GM21526 (cell line): ENCODE data around the gene VSNL1.

Source experiments
- ATAC-seq: cut with Tn5 transposase; IDR thresholded peaks from one replicate; pipeline ENCODE4 v1.9.1; 2021; ENCODE audit warnings: moderate library complexity; ENCODE audit not compliant: unreplicated experiment, low FRiP score

VSNL1 gene

DNA sequence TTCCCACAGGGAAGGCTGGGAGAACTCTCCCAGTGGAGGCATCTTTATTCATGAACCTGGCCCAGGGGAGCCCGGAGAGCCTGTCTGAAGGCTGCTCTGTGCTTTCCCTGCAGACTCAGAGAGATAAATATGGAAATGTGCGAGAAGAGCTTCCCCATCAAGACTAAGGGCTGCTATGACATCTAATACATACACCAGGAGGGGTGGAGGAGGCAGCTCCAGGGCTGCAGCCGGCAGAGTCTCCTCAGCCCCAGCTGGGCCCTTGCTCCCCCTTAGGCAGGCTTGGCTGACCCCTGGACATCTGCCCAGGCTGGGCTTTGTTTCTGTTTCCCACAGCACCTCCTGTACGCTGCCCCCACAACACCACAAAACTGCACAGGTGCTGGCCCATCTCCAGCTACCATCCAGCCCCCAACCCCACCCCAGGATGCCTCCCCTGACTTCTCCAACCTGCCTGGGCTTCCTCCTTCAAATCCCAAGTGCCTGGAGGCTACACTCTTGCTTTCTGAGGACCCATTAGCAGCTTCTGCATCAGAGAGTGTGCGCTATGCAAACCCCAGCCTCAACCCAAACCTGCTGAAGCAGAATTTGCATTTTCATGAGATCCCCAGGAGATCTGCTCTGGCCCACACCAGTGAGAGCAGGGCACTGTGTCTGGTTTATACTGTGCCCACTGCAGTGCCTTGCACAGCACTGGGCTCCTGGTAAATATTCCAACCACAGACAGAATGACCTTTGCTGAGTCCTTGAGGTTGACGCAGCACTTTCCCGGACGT, 96.8 kb downstream of the VSNL1 start:
- ATAC-seq, result no peak

DNA sequence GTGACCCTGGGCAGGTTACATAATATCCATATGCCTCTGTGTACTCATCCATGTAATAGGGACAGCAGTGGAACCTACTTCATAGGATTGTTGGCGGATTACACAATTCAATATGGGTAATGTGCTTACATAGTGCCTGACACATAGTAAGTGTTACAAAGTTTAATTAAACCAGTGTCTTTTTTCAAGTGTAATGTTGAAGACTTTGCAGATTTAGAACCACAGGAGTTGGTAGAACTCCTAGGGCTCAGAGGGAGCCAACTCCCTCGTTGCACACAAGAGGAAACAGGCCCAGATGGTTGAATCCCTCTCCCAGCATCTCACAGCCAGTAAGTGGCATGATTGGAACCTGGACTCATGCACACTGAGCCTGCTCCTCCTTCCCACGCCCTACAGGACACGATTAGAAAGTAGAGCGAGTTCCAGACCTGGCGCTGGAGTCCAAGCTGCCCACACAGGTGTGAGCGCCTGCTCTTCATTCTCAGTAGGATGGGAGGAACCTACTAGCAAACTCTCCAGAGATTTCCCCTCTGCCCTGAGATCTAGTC, 97.8 kb downstream of the VSNL1 start:
- no peak for ATAC-seq

DNA sequence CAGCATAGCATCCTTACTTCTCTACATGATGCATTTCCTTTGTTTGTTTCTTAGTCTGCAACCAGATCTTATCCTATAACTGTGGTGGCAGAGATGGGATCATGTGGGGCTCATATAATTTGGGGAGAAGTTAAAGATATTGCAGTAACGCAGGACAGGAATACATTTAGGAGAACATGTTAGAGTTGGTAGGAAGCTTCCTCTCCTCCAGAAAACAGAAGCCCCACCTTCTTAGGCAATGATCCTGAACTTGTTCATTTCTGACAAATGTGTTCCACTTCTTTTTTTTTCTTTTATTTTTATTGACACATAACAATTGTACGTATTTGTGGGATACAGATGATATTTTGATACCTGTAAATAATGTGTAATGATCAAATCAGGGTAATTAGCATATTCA, 99.9 kb downstream of the VSNL1 start:
- ATAC-seq, result no peak

DNA sequence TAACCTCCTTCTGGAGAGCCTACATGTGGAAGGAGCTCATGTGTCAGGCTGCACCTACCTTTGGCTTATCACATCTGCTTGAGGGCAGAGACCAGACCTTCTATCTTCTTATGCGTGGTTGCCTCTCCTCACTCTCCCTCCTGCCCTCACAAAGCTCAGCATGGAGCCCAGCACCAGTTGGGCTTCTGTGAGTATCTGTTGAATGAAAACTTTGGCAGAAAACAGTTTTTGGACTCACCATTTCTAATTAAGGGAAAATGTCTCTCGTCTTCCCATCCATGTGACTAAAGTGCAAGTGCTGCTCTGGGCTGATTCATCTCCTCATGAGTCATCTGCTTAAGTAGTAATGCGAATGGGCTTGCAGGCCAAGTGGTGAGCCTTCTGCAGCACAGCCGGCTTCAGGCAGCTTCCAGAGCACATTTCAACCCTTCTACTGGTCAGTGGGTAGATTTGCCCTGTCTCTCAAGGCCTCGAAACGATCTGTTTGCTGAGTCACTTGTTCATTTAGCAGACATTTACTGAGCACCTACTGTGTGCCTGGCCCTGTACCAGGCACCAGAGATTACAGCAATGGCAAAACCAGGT, 102.6 kb downstream of the VSNL1 start:
- ATAC-seq, result no peak

DNA sequence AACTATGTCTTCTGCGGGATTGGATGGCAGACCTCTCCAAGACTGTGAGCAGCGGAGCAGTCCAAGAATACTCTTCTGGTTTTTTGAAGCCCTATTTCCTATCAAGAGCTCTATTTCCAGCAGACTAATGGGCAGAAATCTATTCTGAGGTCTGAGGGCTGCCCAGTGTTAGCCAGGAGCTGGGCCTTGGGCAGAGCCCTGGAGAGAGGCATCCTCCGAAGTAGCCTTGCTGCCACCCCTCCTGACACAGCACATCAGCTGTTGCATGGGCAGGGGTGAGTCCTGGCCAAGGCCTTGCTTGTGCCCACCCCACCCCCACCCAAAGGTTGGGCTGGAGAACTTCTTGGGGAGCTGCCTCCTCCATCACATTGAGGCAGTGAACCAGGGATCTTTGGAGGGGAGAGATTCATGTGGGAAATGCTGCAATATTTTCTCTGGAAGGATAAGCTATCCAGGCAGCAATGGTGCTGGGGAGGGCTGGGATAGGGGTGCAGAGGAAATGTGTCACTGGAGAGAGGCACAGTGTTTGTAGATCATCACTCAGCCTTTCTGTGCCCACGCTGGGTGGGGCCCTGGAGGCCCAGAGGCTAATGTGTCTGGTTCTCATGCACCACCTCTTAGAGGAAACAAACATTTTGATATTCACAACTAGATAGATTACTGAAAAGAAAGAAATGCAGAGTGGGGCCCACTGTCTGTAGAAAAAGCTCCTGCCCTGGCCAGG, 104.7 kb downstream of the VSNL1 start:
- no peak for ATAC-seq

DNA sequence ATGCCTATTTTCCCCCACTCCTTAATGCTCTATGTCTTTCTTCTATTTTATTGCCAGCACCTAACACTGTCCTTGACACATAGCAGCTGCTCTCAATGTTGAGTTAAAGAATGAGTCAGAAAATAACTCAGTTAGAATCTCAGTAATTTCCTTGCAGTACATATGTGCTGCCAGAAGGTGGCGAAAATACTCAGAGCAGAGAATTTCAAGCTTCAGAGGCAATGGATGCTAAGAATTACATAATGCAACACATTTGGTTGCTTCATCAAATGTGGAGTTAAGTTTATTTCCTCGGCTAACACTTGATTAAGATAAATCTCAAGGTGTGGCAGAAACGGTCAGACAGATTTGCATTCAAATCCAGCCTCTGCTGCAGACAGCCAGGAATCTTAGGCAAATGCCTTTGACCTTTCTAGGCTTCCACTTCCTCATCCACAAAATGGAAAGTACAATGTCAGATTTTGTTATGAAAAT, 105.6 kb downstream of the VSNL1 start:
- ATAC-seq, result peak; percentile 89

DNA sequence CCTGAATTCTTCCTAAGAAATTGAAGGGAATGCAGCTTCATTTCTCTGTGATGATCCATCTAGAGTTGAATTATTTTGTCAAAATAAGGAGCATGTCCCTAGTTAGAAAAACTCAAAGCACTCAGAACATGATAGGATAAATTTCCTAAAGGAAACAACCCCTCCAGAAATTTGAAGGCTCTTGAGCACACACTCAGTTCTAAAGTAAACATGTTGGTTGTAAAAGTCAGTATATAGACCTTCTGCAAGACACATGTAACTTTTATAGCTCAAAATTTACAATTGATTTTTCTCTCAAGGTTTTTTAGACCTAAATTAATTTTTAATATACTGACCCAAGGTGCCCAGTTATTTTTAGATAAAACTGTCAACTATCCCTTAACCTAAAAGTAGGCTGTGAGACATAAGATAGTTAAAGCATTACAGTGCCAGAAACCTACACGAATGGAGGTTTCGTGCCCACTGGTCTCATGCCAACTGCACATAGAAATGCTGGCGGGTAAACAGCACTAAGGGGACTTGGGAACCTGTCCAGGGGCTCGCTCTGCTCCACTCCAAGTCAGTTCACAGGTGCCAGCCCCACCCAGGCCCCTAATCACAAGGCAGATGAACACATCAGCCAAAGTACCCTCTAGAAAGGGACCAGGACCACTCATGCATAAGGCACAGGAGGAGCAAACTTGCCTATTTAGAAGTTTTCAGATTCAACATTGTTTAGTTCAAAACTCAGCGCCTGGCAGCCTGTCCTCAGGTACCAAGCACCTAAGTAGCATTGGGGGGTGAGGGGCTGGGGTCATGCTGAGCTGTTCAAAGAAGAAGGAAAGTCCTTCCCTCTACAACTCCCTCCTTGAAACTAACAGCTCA, 106.6 kb downstream of the VSNL1 start:
- ATAC-seq, result no peak

DNA sequence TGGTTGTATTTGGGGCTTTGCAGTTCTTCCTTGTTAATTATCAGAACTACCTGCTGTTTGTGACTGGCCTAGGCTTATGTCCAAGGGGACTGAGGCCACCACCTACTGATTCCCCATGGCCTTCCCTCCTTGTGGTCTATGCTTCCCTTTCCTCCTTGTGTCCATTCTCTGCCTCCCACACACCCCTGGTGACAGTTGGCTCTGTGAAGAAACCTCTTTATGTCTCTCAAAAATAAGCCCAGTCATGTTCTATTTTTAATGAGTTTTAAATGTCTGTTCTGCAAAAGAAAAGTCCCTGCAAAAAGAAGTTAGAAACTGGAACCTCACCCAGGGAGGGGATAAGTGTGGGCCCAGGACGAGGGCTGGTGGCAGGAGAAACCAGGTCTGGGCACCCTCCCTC, 108.1 kb downstream of the VSNL1 start:
- ATAC-seq, result no peak

DNA sequence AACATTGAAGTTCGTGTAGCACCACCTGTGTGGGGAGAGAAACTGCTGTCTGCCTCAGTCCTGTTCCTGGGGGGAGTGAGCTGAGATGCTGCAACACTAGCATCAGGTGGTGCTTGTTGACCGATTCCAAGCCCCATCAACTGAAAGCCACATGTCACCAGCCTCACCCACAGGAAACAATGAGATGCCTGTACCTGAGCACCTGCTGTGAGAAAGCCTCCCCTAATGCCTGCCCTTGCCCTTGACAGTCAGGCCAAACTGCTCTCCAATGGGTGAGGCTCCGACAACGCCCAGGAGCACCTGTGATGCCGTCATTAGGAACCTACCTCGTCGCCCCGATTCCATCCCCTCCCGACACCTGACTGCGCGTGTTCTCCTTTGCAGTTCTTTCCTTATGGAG, 108.5 kb downstream of the VSNL1 start:
- ATAC-seq, result no peak

DNA sequence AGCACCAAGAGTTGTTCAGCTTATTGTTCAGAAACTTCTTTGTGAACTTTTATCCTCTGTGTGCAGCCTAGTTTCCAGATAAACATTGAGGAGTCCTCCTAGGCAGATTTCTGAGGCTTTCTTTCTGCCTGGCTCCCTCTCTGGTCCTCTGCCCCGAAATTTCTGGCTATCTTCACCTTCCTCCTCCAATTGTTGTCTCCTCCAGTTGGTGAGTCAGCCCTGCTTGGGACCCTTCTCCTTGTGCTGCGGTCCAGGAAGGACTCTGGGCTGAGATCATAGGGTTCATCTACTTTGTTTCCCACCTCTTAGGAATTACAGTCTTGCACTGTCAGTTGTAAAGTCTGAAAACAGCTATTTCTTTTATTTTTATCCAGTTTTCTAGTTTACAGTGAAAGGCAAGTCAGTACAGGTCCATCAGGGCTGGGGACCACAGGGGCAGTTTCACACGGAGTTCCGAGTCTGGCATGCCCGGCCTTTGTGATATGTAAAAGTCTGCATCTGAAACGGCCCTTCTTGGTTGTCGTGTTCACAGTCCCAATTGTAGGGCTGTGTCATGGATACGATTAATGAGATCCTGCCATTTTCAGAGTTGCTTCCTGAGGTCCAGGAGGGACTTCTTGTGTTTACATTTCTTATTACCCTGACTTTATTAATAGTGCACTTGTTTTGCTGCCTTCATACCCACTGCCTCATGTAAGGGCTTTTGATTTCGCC, 112.3 kb downstream of the VSNL1 start:
- ATAC-seq, result no peak

DNA sequence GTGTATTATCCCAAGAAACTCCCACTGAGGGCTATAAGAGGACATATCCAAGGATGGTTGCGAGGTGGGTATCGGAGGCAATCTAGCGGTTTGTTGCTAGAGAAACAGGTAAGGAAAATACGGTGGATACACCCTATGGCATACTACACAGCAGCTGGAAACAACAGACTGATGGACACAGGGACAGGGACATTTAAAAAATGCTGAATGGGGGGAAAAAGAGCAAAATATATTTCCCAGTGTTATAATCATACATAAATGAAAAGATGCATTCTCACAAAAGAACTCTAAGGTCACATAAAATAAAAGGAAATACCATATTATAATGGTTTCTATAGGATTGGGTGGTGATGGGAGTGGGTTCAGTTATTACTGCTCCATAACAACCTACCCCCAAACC, 117.3 kb downstream of the VSNL1 start:
- ATAC-seq, result no peak

DNA sequence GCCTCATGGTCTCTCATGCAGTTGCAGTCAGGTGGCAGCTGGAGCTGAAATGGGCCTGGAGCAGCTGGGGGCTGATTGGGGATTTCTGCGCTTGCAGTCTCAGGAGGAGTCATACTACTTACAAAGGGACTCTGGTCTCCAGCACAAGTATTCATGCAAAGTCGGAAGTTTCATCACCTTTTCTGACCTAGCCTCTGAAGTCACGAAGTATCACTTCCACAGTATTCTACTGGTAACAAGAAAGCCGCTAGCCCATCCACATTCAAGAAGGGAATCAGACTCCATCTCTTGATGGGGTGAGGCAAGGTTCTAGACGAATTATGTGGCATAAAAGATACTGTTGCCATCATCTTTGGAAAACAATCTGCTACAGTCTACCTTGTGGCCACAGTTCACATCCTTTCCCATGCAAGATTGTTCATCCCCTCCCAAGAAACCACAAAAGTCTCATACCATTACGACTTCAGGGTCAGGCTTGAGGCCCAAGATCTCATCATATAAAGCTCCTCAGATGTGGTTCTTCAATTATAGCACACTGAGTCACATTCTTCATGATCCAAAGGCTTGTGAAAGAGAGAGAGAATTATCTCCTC, 117.9 kb downstream of the VSNL1 start:
- ATAC-seq, result no peak

DNA sequence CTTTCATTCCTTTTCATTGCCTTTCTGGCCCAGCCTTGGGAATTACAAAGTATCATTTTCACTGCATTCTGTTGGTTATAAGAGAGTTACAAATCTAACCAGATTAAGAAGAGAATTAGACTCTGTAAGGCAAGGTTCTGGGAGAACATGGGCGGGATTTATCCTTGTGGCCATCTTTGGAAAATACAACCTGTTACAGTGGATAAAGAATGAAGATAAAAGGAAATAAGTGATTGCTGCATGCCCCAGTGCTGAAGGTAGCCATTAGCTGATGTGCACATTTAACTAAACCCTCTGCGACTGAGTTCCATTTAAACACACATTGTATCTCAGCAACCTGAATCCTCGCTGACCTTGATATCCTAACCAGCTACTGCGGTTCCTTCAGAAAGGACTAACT, 119.7 kb downstream of the VSNL1 start:
- no peak for ATAC-seq

DNA sequence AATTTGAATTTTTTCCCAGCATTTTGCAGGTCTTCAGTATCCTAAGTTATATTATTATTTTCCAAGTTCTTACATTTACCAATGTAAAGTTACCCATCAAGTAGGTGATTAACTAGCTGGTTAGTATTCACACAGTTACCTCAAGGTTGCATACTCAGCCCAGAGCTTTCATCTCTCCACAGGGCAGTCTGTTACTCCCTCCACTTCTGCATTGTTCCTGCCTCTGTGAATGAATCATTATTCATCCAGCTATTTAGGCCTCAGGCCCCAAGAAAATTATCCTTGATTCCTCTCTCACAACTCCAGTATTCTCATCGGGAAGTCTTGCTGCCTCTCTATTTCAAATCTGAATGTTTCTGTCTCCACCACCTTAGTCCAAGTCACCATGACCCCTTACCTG, 121.0 kb downstream of the VSNL1 start:
- ATAC-seq, result no peak

DNA sequence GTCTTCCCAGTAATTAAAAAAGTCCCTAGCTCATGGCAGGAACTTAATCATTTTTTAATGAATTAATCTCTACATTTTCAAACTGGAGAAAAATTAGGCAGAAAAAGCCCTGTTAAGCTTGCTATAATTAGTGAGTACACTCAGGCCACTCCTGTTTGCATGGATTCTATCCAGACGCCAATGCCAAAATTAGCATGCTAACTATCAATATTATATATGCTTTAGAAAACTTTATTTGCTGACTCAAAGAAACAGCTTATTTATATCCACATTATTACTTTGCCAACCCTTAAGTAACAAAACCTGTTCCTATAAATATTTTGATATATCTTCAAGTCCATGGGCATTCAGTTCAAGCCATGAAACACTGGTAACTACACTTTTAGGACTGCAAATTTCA, 122.2 kb downstream of the VSNL1 start:
- ATAC-seq, result no peak

DNA sequence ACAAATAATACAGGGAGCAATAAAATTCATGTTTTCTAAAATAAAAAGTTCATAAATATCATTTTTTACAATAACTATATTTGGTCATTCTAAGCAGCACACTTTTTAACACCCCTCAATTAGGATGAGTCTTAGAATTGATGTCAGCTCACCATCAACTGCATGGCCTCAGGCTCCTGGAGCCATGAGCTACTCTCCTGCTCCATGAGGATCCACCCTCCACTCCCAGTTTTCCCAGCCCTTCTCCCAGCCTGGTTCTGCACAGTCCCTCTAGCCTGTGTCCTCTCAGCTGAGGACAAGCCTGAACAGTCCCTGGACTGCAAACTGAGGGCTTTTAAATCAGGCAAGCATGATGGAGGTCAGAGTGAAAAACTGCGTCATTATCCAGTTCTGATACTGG, 124.0 kb downstream of the VSNL1 start:
- no peak for ATAC-seq

DNA sequence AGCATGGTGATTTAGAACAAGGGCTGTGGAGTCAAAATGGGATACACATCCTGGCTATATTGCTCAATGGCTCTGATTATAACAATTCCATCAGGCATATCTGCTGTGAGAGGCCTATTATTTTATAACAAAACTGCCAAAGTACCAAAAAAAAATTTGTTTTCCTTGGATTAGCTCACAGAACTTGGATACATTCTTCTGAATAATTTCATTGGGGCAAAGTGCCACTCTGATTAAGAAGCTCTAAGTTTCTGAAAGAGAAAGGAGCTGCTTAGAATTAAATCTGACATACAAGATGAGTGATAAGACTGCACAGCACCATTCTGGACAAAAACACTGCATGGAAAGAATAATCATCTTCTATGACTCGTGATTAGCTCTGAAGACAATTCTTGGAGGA, 127.4 kb downstream of the VSNL1 start:
- no peak for ATAC-seq

DNA sequence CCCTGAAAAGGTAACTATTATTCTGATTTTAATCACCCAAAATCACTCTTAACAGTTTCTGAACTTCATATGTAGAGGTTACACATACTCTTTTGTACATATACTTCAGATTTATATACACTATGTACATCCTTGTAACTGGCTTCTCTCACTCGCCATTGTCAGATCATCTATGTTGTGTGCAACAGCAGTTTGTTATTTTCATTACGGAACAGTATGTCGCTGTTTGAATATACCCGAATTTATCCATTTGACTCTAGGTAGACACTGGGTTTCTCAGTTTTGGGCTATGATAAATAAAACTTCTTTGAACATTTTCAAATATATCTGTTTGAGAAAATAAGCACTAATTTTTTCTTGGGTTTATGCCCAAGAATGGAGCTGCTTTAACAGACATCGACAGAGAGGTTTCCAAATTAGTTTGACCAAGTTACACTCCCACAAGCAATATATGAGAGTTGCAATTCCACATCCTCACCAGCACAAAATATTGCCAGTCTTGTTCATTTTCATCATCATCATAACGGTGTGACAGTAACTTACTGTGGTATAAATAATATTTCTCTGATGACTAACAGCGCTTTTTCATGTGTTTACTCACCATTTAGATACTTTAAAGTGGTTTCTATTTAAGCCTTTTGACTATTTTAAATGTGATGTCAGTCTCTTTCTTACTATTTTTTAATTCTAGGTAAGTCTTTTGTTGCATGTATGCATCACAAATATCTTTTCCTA, 132.3 kb downstream of the VSNL1 start:
- ATAC-seq, result no peak

DNA sequence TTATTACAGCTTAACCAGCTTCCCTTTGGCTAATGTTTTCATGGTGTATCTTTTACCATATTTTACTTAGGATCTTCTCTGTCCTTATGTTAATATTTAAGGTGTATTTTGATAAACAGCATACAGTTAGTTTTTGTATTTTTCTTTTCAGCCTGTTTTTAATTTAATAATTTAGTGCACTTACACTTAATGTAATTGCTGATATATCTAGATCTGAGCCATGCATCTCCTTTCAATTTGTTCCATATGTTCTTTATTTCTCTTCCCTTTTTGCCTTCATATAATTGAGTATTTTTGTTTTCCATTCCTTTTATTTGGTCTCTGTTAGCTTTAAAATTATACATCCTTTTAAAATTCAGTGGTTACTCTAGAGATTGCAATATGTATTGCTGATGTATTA, 134.3 kb downstream of the VSNL1 start:
- ATAC-seq, result no peak
